CD1c-positive myeloid dendritic cell (primary cell): Measurements from ENCODE around the gene ABHD12.

Source experiments
- DNase-seq: peaks from one replicate; pipeline ENCODE4 v3.0.0-alpha.2; 2016; ENCODE audit errors: extremely low spot score

The ABHD12 gene

GRCh38 chr20:25306991-25307903 lies 83.4 kb downstream of the ABHD12 start:
- DNase-seq: no peak

DNA sequence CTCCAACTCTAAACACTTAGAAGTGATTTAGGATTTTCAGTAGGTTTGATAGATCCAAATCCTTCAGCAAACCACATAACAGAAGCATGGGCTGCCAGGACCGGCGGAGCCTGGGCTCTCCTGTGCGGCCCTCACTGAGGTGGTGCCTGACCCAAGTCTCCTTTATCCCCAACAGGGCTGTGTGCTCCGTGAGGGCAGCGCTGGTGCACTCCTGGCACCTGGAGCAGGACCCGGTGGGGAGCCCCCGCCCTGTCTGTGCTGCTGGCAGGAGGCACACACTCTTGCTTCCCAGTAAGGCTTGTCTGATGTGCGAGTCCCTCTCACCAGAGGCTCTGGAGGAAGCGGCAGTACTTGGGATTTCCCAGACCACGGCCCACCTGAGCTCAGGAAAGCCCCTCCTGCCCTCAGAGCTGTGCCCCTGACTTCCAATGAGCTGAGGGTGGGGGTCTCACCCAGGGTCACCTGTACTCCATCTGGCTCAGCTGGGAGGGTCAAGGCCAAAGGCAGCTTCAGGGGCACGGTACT lies 86.5 kb downstream of the ABHD12 start:
- no peak for DNase-seq

DNA sequence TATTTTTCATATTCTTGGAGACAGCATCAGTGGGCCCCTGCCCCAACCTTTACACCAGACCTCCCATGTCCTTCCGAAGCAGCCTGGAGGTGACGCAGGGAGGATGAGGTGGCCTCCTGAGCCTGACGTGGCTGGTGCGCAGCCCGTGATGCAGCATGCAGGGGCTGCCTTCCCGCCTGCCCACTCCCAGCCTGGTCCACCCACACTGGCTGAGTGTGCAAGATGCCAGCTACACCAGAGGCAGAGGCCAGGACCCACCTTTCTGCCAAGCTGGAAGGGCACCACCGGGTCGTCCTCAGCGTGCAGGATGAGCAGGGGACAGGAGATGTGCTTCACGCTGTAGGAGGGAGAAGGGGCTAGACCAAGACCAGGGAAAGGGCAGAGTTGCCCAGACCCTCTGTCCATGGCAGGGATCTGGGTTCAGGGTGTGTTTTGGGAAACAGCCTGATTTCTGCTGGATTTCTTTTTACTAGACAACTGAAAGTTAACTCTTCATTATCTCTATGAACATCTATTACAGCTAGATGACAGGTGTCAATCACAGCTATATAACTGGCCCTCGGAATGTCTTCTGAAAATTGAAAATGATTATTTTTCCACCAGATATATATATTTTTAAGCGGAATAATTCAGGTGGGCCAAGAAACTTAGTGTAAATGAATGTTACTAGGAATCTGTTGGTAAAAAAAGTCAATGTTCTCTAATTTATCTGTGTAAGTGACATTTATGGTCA lies 87.2 kb downstream of the ABHD12 start:
- no peak for DNase-seq

DNA sequence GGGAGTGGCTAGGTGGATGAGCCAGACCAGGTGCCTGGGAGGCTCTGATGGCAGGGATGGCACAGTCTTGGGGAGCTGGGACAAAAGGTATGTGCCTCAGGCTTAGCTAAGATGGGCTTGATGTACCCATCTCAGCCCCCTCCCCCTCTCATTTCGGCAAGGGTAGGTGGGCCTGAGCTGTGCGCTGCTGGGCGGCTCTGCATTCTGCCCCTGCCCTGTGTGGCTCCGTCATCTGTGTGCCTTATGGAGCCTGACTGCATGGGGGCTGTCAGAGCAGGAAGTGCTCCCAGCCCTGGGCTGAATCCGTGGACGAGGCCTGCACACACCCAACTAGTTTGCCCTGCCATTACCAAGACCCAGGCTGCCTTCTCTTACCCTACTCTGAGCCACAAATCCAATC lies 88.0 kb downstream of the ABHD12 start:
- DNase-seq: no peak

- DNase-seq: no peak
These were observed 89.2 kb downstream of the ABHD12 start for GRCh38 chr20:25301357-25301920.

DNA sequence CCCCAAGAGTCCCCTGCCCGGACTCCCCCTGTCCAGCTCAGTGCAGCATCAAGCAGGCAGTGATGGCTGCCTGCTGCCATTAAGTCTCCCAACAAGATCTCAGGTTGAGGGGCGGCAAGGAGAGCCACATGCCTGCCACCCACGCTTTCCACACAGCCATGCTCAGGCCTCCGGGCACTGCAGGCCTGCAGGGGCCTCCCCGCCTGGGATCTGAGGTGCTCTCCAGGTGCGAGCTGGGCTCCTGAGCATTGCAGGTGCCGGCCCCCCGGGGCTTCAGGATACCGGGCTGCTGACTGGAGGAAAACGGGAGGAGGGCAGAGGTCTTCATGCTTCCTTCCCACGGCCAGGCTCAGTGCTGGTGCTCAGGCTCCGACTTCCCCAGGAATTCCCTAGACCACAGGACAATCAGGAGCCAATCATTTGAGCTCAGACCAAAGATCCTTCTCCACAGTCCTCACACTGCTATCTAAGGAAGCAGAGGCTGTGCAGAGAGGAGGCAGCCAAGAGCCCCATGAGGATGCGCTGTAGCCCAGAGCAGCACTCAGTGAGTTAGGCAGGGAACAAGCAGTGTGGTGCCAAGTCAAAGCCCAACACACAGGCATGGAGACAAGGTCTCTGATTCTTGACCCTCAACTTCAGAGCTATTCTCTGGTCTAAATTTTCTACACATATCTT lies 90.0 kb downstream of the ABHD12 start:
- DNase-seq: no peak

DNA sequence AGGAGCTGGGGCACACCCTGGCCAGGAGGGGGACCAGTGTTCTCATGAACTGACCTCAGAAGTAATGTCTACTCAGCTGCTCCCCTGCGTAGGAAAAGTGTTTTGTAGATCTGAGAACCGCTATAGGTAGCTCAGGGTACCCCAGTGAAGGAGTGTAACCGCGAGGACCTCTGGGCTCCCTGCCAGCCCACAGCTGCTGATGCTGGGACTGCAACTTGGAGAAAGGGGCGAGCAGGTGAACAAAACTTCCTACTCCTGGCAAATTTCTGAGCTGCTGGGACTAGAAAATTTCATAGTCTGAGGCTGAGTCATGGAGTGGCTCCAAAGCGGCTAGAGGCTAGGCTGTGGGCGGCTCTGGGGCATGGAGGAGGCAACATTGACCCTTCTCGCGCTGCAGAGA lies 90.8 kb downstream of the ABHD12 start:
- DNase-seq: no peak

- DNase-seq: no peak
These were observed 93.3 kb downstream of the ABHD12 start for GRCh38 chr20:25297141-25297905.

GRCh38 chr20:25296094-25297093 lies 94.2 kb downstream of the ABHD12 start:
- no peak for DNase-seq

- DNase-seq: no peak
These were observed 95.1 kb downstream of the ABHD12 start for GRCh38 chr20:25295386-25296093.

DNA sequence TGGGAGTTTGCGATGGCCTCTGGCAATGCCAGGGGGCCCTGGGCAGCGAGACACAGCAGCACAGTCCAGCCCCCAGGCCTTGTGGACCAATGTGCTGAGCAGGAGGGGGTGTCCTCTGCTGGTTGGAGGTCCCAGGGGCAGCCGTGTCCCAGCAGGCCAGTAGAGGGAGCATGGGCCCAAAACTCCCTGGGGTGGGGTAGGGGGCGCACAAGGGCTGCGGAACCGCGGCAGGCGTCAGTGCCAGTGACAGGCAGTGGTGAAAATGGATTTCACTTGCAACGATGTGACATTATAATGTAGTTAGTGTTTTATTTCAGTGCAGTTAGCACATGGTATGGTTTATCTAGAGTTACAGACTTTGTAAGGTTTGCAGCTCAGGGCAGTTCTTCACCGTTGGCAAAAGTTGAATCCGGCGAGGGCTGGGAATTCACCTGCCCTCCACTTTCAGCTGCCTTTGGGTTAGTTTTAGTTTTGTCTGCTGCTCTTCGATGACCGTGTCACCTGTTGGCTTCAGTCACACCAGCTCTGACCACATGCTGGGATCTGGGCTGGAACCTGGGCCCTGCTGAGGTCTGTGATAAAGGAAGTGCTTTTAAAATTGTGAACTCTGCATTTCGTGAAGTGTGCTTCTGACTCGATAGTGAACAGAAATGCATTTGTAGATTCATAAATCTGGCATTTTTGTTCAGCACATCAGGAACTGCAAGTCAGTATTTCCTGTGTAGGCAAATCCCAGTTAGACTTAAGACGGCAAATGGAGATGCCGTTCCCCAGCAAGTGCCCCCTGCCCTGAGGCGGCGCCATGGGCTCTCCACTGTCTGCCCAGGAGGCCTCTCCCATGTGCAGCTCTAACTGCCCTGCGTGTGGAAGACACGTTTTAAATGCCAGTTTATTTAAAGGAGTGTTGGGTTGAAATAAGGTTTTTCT lies 95.9 kb downstream of the ABHD12 start:
- DNase-seq: peak; percentile 60

DNA sequence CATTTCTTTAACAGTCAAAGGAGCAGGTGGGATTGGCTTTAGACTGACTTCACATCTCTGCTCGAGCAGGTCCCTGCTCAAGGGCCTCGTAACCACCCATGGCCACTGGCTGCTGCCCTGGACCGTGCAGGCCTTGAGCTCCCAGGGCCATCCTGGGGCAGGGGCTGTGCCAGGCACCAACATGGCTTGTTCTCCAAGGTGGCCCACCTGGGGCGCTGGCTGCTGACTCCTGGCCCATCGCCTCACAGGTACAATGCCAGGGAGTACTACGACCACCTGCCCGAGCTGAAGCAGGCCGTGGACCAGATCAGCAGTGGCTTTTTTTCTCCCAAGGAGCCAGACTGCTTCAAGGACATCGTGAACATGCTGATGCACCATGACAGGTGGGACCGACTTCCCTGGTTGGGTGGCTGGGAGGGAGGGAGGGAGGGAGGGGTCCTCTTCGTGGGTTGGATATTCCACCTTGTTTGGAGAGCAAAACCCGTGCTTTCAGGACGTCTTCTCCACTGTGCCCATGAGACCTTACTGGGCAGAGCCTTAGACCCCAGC lies 96.7 kb downstream of the ABHD12 start:
- DNase-seq: no peak

DNA sequence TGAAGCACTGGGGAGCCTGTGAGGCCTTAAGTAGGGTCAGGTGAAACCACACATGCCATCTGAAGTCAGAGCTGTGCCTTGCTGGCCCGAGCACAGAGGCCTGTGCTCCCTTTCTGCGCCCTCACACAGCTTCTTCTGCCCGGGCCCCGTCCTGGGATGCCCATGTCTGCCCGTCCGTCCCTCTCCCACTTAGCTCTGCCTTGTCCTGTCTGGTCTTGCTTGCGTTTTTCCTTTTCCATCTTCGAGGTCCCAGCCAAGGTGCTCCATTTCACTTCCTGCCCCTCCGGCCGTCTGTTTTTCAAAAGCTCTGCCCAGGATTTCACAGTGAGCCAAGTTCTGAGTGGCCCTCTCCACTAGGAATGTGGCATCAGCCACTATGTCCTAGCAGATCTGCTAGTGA lies 97.1 kb downstream of the ABHD12 start:
- DNase-seq: no peak

GRCh38 chr20:25292176-25292891 lies 98.3 kb downstream of the ABHD12 start:
- no peak for DNase-seq

GRCh38 chr20:25291432-25292133 lies 99.1 kb downstream of the ABHD12 start:
- no peak for DNase-seq

- no peak for DNase-seq
These were observed 99.8 kb downstream of the ABHD12 start for GRCh38 chr20:25290646-25291431.
